GM21381 (cell line): Measurements from ENCODE around the gene ARPC2.
"Not testable (repeated sequence)": the region's sequence is repeated elsewhere in the genome, so short reads cannot be mapped to it uniquely, and the experiment has no call there.

Source experiments
- ATAC-seq: cut with Tn5 transposase; IDR thresholded peaks from one replicate; pipeline ENCODE4 v1.9.1; 2021; ENCODE audit warnings: mild to moderate bottlenecking, moderate library complexity; ENCODE audit not compliant: unreplicated experiment

Gene ARPC2

GRCh38 chr2:218269900-218270720 is 53.1 kb downstream of the ARPC2 start, which contains the start of the genes AAMP and PNKD:
Gene AAMP, minus strand, starts transcription at chr2:218270137. Its CDS starts 51 bp downstream, at chr2:218270086.
Gene PNKD, plus strand, starts transcription at chr2:218270519. Its CDS starts 17 bp downstream, at chr2:218270536.
- peak; percentile 87 for ATAC-seq

- no peak for ATAC-seq
Measured at GRCh38 chr2:218270721-218271486, 53.9 kb downstream of the ARPC2 start.

- ATAC-seq = no peak
Measured at GRCh38 chr2:218271487-218271797, 54.5 kb downstream of the ARPC2 start.

- no peak for ATAC-seq
Measured at GRCh38 chr2:218271865-218272530, 55.0 kb downstream of the ARPC2 start.

GRCh38 chr2:218272531-218273212 is 55.7 kb downstream of the ARPC2 start:
- ATAC-seq = no peak

- ATAC-seq = not testable (repeated sequence)
Measured at GRCh38 chr2:218273214-218273907, 56.4 kb downstream of the ARPC2 start.

GRCh38 chr2:218273908-218274249 is 56.9 kb downstream of the ARPC2 start:
- no peak for ATAC-seq

GRCh38 chr2:218274586-218274985 is 57.6 kb downstream of the ARPC2 start:
- no peak for ATAC-seq

- no peak for ATAC-seq
Measured at GRCh38 chr2:218275371-218276072, 58.5 kb downstream of the ARPC2 start.

GRCh38 chr2:218276986-218277755 is 60.2 kb downstream of the ARPC2 start:
- no peak for ATAC-seq

- ATAC-seq = no peak
Measured at GRCh38 chr2:218277921-218278320, 60.9 kb downstream of the ARPC2 start.

- no peak for ATAC-seq
Measured at GRCh38 chr2:218278531-218279360, 61.8 kb downstream of the ARPC2 start.

- no peak for ATAC-seq
Measured at GRCh38 chr2:218280260-218280870, 63.4 kb downstream of the ARPC2 start.

- no peak for ATAC-seq
Measured at GRCh38 chr2:218281449-218281848, 64.5 kb downstream of the ARPC2 start.

GRCh38 chr2:218282173-218282991 is 65.4 kb downstream of the ARPC2 start:
- ATAC-seq = no peak

GRCh38 chr2:218284106-218284811 is 67.3 kb downstream of the ARPC2 start:
- ATAC-seq = peak; percentile 42
